MCF 10A (cell line): Measurements from ENCODE around the gene TMPRSS9. TPM values are rescaled to one million over a fixed set of nuclear protein-coding genes. Genes with fewer than 3 reads are reported as not detected.

Experiments
- BruUV-seq: library from RNA; stranded (reverse); fragments of 400-500 nt; replicated peaks from 2 replicates; lab custom pipeline; 2021; lab: Mats Ljungman, UMichigan
- CTCF ChIA-PET: fragments of 300-600 bp; sonication (Branson Sonifier 250); formaldehyde crosslinking; extraction: SDS; loops from one replicate; lab custom pipeline; 2021; ENCODE audit warnings: antibody characterized with exemption, inconsistent platforms; lab: Yijun Ruan, JAX
- POLR2A ChIA-PET: fragments of 300-600, 350-650 bp; sonication (Branson Sonifier 250); formaldehyde crosslinking; extraction: SDS; loops from one replicate; lab custom pipeline; 2020; ENCODE audit warnings: antibody characterized with exemption, inconsistent platforms; lab: Yijun Ruan, JAX
- DNase-seq: peaks from one replicate; pipeline ENCODE4 v3.0.0-alpha.2; 2018; ENCODE audit not compliant: unreplicated experiment
- H3K27ac Mint-ChIP-seq: one replicate; pipeline ENCODE4 v1.8.0; 2022; ENCODE audit warnings: mild to moderate bottlenecking, low read depth, mixed read lengths; ENCODE audit not compliant: unreplicated experiment
- H3K27me3 Mint-ChIP-seq: one replicate; pipeline ENCODE4 v1.8.0; 2022; ENCODE audit warnings: mixed read lengths; ENCODE audit not compliant: insufficient read depth, unreplicated experiment
- H3K36me3 Mint-ChIP-seq: one replicate; pipeline ENCODE4 v1.8.0; 2022; ENCODE audit warnings: mild to moderate bottlenecking, moderate library complexity, mixed read lengths; ENCODE audit not compliant: insufficient read depth, unreplicated experiment
- H3K4me1 Mint-ChIP-seq: one replicate; pipeline ENCODE4 v1.8.0; 2022; ENCODE audit warnings: mixed read lengths; ENCODE audit not compliant: insufficient read depth, unreplicated experiment
- H3K4me3 Mint-ChIP-seq: one replicate; pipeline ENCODE4 v1.8.0; 2022; ENCODE audit warnings: mild to moderate bottlenecking, moderate library complexity, mixed read lengths; ENCODE audit not compliant: unreplicated experiment
- H3K9me3 Mint-ChIP-seq: one replicate; pipeline ENCODE4 v1.8.0; 2022; ENCODE audit warnings: mixed read lengths; ENCODE audit not compliant: unreplicated experiment
- intact Hi-C: fragments of 100-400 bp; cut with micrococcal nuclease; formaldehyde crosslinking; loops from 2 replicates; pipeline ENCODE4 v1.14.1; 2022
- total RNA-seq: library from RNA; stranded (reverse); gene quantifications from 2 replicates; pipeline ENCODE4 v1.2.3, GENCODE V29; 2022
- TF ChIP-seq, protein P1 (sequence below): fragments of 200-600 bp; IDR thresholded peaks from one replicate; pipeline ENCODE4 v1.8.0; 2022; ENCODE audit warnings: antibody characterized with exemption, mild to moderate bottlenecking; ENCODE audit not compliant: unreplicated experiment

TMPRSS9 gene
- total RNA-seq, 1 experiment from 2014 or later = not detected

DNA sequence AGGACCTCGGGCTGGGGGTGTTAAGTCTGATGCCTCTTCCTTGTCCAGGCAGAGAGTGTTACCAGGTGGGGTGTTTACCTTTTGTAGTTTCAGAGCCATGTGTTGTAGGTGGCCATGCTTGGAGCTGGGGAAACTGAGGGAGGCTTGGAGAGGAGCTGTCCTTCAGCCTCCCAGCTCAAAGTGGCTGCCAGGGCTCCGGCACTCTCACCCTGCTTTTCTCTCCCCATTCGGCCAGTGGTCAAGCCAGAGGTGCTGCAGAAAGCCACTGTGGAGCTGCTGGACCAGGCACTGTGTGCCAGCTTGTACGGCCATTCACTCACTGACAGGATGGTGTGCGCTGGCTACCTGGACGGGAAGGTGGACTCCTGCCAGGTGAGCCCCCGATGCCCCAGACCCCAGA, 50.0 kb downstream of the TMPRSS9 start:
- POLR2A ChIA-PET = interaction anchor here (1.2 to 1.8 kb wide), 2 partner anchors 8 to 16 kb away, joined by 4 read pairs; no protein-coding TSS in a partner anchor
- no peak overlapping the region for H3K4me3 Mint-ChIP-seq
- BruUV-seq = no TSS peak
- TF ChIP-seq, protein P1, sequence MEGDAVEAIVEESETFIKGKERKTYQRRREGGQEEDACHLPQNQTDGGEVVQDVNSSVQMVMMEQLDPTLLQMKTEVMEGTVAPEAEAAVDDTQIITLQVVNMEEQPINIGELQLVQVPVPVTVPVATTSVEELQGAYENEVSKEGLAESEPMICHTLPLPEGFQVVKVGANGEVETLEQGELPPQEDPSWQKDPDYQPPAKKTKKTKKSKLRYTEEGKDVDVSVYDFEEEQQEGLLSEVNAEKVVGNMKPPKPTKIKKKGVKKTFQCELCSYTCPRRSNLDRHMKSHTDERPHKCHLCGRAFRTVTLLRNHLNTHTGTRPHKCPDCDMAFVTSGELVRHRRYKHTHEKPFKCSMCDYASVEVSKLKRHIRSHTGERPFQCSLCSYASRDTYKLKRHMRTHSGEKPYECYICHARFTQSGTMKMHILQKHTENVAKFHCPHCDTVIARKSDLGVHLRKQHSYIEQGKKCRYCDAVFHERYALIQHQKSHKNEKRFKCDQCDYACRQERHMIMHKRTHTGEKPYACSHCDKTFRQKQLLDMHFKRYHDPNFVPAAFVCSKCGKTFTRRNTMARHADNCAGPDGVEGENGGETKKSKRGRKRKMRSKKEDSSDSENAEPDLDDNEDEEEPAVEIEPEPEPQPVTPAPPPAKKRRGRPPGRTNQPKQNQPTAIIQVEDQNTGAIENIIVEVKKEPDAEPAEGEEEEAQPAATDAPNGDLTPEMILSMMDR = no peak
- CTCF ChIA-PET = no interaction called here
- H3K27ac Mint-ChIP-seq = no peak overlapping the region
- no peaks in the 10 kb centered on the region for H3K4me1 Mint-ChIP-seq
- peaks cover 7% of the 10 kb centered on the region for H3K9me3 Mint-ChIP-seq
- intact Hi-C loops = no loop called here
- peaks cover 1% of the 10 kb centered on the region for H3K36me3 Mint-ChIP-seq
- no peak for DNase-seq
- no peaks in the 10 kb centered on the region for H3K27me3 Mint-ChIP-seq

DNA sequence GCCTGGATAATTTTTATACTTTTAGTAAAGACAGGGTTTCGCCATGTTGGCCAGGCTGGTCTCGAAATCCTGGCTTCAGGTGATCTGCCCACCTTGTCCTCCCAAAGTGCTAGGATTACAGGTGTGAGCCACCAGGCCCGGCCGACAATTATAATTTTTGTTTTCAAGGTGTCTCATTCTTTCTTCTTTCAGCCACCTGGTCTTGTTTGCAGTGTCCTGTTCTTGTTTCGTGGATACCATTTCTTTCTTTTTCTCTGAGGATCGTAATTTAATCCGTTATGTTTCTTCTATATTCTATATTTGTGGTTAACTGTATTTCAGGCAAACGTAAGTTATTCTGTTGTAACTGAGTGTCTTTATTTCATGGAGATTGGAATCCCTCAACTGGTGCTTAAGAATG, 51.6 kb downstream of the TMPRSS9 start:
- POLR2A ChIA-PET = interaction anchor here (0.7 to 1.7 kb wide), 4 partner anchors 11 to 19 kb away, joined by 3 to 4 read pairs (median 3); no protein-coding TSS in a partner anchor
- H3K4me3 Mint-ChIP-seq = no peak overlapping the region
- TF ChIP-seq, protein P1 = no peak
- intact Hi-C loops = no loop called here
- no peak overlapping the region for H3K27ac Mint-ChIP-seq
- no peaks in the 10 kb centered on the region for H3K27me3 Mint-ChIP-seq
- CTCF ChIA-PET = no interaction called here
- no peaks in the 10 kb centered on the region for H3K4me1 Mint-ChIP-seq
- peaks cover 12% of the 10 kb centered on the region for H3K36me3 Mint-ChIP-seq
- peaks cover 7% of the 10 kb centered on the region for H3K9me3 Mint-ChIP-seq
- DNase-seq = no peak
- BruUV-seq = no TSS peak

GRCh38 chr19:2412449-2412848, 52.4 kb downstream of the TMPRSS9 start:
- no TSS peak for BruUV-seq

GRCh38 chr19:2413159-2413558, 53.1 kb downstream of the TMPRSS9 start:
- TF ChIP-seq, protein P1 = no peak
- POLR2A ChIA-PET = interaction anchor here (0.7 to 1.7 kb wide), 2 partner anchors 10 to 48 kb away, joined by 3 to 4 read pairs; no protein-coding TSS in a partner anchor
- CTCF ChIA-PET = no interaction called here
- Mint-ChIP-seq H3K27ac (no peak overlapping the region), H3K9me3 (peaks cover 7% of the 10 kb centered on the region), H3K4me1 (no peaks in the 10 kb centered on the region), H3K27me3 (no peaks in the 10 kb centered on the region), H3K36me3 (peaks cover 18% of the 10 kb centered on the region), H3K4me3 (no peak overlapping the region)
- DNase-seq = no peak
- no TSS peak for BruUV-seq
- intact Hi-C loops = no loop called here

More at GRCh38 chr19:2412449-2412848, 52.4 kb downstream of the TMPRSS9 start:
- ChIA-PET POLR2A (interaction anchor here (0.9 to 1.7 kb wide), 3 partner anchors 11 to 19 kb away, joined by 3 to 4 read pairs (median 3); no protein-coding TSS in a partner anchor), CTCF (interaction anchor here (0.6 kb wide), 1 partner anchor 42 kb away, joined by 4 read pairs; no protein-coding TSS in a partner anchor)
- Mint-ChIP-seq H3K27me3 (no peaks in the 10 kb centered on the region), H3K9me3 (peaks cover 7% of the 10 kb centered on the region), H3K4me1 (no peaks in the 10 kb centered on the region), H3K4me3 (no peak overlapping the region), H3K27ac (no peak overlapping the region), H3K36me3 (peaks cover 12% of the 10 kb centered on the region)
- intact Hi-C loops = no loop called here
- DNase-seq = no peak
- TF ChIP-seq, protein P1 = no peak
